Activated CD4-positive, alpha-beta memory T cell treated with anti-CD3 and anti-CD28 coated beads for 36 hours (primary cell): Measurements from ENCODE around the gene CUBN. TPM values are rescaled to one million over a fixed set of nuclear protein-coding genes. Genes with fewer than 3 reads are reported as not detected.

Source experiments
- CTCF ChIA-PET: fragments of 350-600 bp; sonication (Branson Sonifier 250); formaldehyde crosslinking; loops from one replicate; lab custom pipeline; 2021; ENCODE audit warnings: antibody characterized with exemption, inconsistent platforms; lab: Charles Lee
- POLR2A ChIA-PET: fragments of 350-600 bp; sonication (Branson Sonifier 250); formaldehyde crosslinking; loops from one replicate; lab custom pipeline; 2021; ENCODE audit warnings: antibody characterized with exemption; lab: Charles Lee
- DNase-seq: peaks from one replicate; pipeline ENCODE4 v3.0.0-alpha.2; 2020
- H3K27ac Mint-ChIP-seq: one replicate; pipeline ENCODE4 v1.8.0; 2021; ENCODE audit warnings: mixed read lengths
- H3K27me3 Mint-ChIP-seq: one replicate; pipeline ENCODE4 v1.8.0; 2021; ENCODE audit warnings: mixed read lengths
- H3K36me3 Mint-ChIP-seq: one replicate; pipeline ENCODE4 v1.8.0; 2021; ENCODE audit warnings: mixed read lengths
- H3K4me1 Mint-ChIP-seq: one replicate; pipeline ENCODE4 v1.8.0; 2021; ENCODE audit warnings: low read depth, mixed read lengths
- H3K4me3 Mint-ChIP-seq: one replicate; pipeline ENCODE4 v1.8.0; 2021; ENCODE audit warnings: mild to moderate bottlenecking, mixed read lengths
- H3K9me3 Mint-ChIP-seq: one replicate; pipeline ENCODE4 v1.8.0; 2021; ENCODE audit warnings: mixed read lengths
- intact Hi-C: fragments of 100-400 bp; cut with micrococcal nuclease; formaldehyde crosslinking; loops from one replicate; pipeline ENCODE4 v1.15.1; 2023
- total RNA-seq, 2 experiments: library from RNA; stranded (reverse); gene quantifications; one replicate each; pipeline ENCODE4 v1.2.3, GENCODE V29; 2021

The CUBN gene
- total RNA-seq, 2 experiments from 2014 or later: 0.24 to 0.31 TPM

- no peak for DNase-seq
- no peak overlapping the region for H3K4me3 Mint-ChIP-seq
- intact Hi-C loops: loop anchor here (5.0 kb wide), 2 partner anchors 73 to 248 kb away; no protein-coding TSS in a partner anchor
- no peak overlapping the region for H3K27ac Mint-ChIP-seq
- ChIA-PET POLR2A (no interaction called here), CTCF (no interaction called here)
- no peaks in the 10 kb centered on the region for H3K27me3 Mint-ChIP-seq
- H3K9me3 Mint-ChIP-seq: no peaks in the 10 kb centered on the region
- peaks cover 3% of the 10 kb centered on the region for H3K36me3 Mint-ChIP-seq
- H3K4me1 Mint-ChIP-seq: peaks cover 20% of the 10 kb centered on the region
Observed at GRCh38 chr10:17140386-17140761, 10.8 kb upstream of the CUBN start.

DNA sequence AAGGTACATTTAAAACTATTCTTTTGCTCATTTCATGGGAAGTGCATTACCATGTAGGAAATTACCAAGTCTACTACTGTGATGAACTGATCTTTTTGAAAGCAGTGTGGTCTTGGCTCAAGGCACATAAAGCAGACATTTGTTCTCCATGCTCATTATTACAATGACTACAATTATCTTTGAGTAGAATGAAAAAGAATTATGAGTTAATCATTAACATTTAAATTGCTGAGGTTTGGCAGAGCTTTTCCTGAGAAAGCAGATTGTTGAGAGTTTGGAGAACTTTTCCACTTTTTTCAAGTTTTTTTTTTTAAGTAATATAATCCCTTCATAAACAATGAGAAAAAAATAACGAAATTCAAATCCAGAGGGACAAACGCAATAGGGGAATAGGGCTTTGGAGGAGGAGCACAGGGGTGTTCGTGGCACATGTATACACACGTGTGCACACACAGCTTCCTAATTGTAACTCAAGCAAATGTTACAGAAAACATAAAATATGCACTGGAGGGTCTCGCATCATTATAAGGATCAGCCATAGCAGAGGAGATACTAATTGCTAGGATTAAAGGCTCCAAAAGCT lies 8.9 kb upstream of the CUBN start:
- peaks cover 8% of the 10 kb centered on the region for H3K4me1 Mint-ChIP-seq
- no peak overlapping the region for H3K4me3 Mint-ChIP-seq
- H3K27ac Mint-ChIP-seq: no peak overlapping the region
- intact Hi-C loops: no loop called here
- H3K9me3 Mint-ChIP-seq: no peaks in the 10 kb centered on the region
- no peaks in the 10 kb centered on the region for H3K27me3 Mint-ChIP-seq
- POLR2A ChIA-PET: interaction anchor here (0.7 kb wide), 1 partner anchor 115 kb away, joined by 3 read pairs; no protein-coding TSS in a partner anchor
- DNase-seq: no peak
- H3K36me3 Mint-ChIP-seq: peaks cover 3% of the 10 kb centered on the region
- CTCF ChIA-PET: no interaction called here

GRCh38 chr10:17134737-17135260 lies 5.2 kb upstream of the CUBN start:
- Mint-ChIP-seq H3K27me3 (no peaks in the 10 kb centered on the region), H3K27ac (no peak overlapping the region), H3K9me3 (no peaks in the 10 kb centered on the region), H3K36me3 (no peaks in the 10 kb centered on the region), H3K4me3 (no peak overlapping the region), H3K4me1 (no peaks in the 10 kb centered on the region)
- intact Hi-C loops: no loop called here
- POLR2A ChIA-PET: no interaction called here
- CTCF ChIA-PET: interaction anchor here (1.1 kb wide), 1 partner anchor 10 kb away, joined by 3 read pairs; no protein-coding TSS in a partner anchor
- no peak for DNase-seq

DNA sequence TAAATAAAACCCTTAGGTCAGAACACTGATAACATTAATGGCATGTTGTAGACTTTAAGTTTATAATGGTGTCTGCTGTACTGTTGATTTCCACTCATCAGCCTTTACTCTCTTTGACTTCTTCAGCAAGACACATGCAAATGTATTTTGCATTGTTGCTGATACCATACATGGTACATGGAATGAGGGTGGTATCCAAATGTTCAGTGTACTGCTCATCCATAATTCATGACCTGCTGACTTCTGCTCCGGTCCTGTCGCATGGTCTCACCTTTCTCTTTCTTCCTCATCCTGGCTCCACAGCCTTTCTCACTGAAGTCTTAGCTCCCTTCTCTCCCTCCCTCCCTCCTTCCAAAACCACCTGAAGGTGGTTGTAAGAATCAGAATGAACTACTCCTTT lies 4.7 kb upstream of the CUBN start:
- ChIA-PET CTCF (interaction anchor here (1.1 kb wide), 1 partner anchor 10 kb away, joined by 3 read pairs; no protein-coding TSS in a partner anchor), POLR2A (interaction anchor here (0.7 kb wide), 1 partner anchor 240 kb away, joined by 3 read pairs; no protein-coding TSS in a partner anchor)
- no peaks in the 10 kb centered on the region for H3K9me3 Mint-ChIP-seq
- H3K4me1 Mint-ChIP-seq: no peaks in the 10 kb centered on the region
- H3K4me3 Mint-ChIP-seq: no peak overlapping the region
- DNase-seq: no peak
- no peaks in the 10 kb centered on the region for H3K27me3 Mint-ChIP-seq
- intact Hi-C loops: no loop called here
- no peak overlapping the region for H3K27ac Mint-ChIP-seq
- no peaks in the 10 kb centered on the region for H3K36me3 Mint-ChIP-seq

DNA sequence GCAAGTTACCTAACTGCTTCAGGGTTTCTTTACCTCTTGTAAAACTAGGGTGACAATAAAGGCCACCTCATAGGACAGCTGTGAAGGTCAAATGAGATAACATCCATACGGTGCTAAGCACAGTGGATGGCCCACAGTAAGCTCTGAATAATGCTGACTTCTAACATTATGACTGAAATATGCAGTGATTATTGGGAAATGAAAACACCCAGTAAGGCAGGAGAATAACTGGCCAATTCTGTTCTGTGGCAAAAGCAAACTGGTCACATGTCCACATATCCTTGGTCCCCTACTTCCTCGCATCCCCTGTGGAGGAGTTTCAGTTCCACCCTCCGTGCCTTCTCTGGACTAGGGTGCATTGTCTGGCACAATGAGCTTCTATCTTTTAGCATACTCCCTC lies 1.4 kb downstream of the CUBN start:
- no peaks in the 10 kb centered on the region for H3K9me3 Mint-ChIP-seq
- no peaks in the 10 kb centered on the region for H3K4me1 Mint-ChIP-seq
- ChIA-PET CTCF (no interaction called here), POLR2A (no interaction called here)
- intact Hi-C loops: no loop called here
- no peak for DNase-seq
- H3K4me3 Mint-ChIP-seq: no peak overlapping the region
- H3K27me3 Mint-ChIP-seq: no peaks in the 10 kb centered on the region
- H3K27ac Mint-ChIP-seq: no peak overlapping the region
- no peaks in the 10 kb centered on the region for H3K36me3 Mint-ChIP-seq

- Mint-ChIP-seq H3K27ac (no peak overlapping the region), H3K9me3 (no peaks in the 10 kb centered on the region), H3K4me1 (no peaks in the 10 kb centered on the region), H3K4me3 (no peak overlapping the region), H3K27me3 (no peaks in the 10 kb centered on the region), H3K36me3 (peaks cover 7% of the 10 kb centered on the region)
- ChIA-PET CTCF (no interaction called here), POLR2A (no interaction called here)
- intact Hi-C loops: no loop called here
- DNase-seq: no peak
Observed at GRCh38 chr10:17126327-17126726, 3.3 kb downstream of the CUBN start.

DNA sequence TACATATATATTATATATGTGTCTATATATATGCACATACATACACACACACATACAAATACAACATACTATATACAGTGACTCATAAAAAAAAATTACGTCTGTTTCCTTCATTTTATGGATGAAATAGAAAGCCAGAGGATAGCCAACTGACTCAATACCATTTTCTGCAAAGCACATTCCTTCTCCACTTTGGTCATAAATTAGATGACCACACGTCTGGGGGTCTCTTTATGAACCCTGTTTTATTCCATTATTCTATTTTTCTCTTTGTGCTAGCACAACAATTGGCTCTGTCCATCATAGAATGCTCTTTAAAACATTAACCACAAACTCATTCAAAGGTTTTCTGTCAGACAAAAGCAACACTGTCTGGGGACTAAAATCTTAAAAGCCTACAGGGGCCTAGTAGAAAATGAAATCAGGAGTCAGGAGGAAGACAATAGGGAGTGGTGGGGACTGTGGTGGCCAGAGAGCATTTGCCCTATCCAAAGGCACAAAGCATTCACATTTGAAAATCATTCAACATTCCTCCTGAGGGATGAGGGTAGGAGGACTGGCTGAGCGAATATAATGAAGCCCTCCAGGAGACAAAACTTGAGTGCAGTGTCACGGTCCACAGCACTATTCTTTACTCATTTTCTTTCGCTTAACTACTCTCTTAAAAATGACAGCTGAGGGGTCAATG lies 4.3 kb downstream of the CUBN start:
- ChIA-PET CTCF (no interaction called here), POLR2A (no interaction called here)
- Mint-ChIP-seq H3K27me3 (no peaks in the 10 kb centered on the region), H3K27ac (no peak overlapping the region), H3K4me1 (no peaks in the 10 kb centered on the region), H3K9me3 (no peaks in the 10 kb centered on the region), H3K4me3 (no peak overlapping the region), H3K36me3 (peaks cover 7% of the 10 kb centered on the region)
- intact Hi-C loops: no loop called here
- no peak for DNase-seq

DNA sequence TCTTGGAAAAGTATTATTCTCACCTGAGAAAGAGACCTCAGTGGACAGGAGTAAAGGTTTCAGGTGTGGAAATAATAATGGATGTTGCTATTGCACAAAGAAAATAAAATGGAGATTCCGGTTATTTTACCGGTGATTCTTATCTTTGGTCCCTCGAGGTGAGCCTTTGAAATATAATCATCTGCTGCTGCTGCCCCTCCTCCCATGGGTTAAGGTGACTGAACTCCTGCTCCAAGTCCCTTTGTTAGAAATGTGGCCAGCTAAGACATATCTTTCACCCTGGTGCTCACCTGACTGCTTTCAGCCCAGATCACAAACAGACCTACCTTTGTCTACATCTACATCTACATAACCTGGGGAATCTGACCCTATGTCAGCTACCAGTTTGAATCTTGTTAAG lies 5.7 kb downstream of the CUBN start:
- Mint-ChIP-seq H3K27me3 (no peaks in the 10 kb centered on the region), H3K4me3 (no peak overlapping the region), H3K27ac (no peak overlapping the region), H3K36me3 (peaks cover 7% of the 10 kb centered on the region), H3K4me1 (no peaks in the 10 kb centered on the region), H3K9me3 (no peaks in the 10 kb centered on the region)
- CTCF ChIA-PET: no interaction called here
- POLR2A ChIA-PET: no interaction called here
- no peak for DNase-seq
- intact Hi-C loops: no loop called here

GRCh38 chr10:17122726-17123661 lies 6.6 kb downstream of the CUBN start:
- H3K36me3 Mint-ChIP-seq: peaks cover 7% of the 10 kb centered on the region
- intact Hi-C loops: no loop called here
- no peak for DNase-seq
- H3K9me3 Mint-ChIP-seq: no peaks in the 10 kb centered on the region
- H3K4me1 Mint-ChIP-seq: no peaks in the 10 kb centered on the region
- no peak overlapping the region for H3K4me3 Mint-ChIP-seq
- H3K27ac Mint-ChIP-seq: no peak overlapping the region
- POLR2A ChIA-PET: no interaction called here
- CTCF ChIA-PET: no interaction called here
- H3K27me3 Mint-ChIP-seq: no peaks in the 10 kb centered on the region

DNA sequence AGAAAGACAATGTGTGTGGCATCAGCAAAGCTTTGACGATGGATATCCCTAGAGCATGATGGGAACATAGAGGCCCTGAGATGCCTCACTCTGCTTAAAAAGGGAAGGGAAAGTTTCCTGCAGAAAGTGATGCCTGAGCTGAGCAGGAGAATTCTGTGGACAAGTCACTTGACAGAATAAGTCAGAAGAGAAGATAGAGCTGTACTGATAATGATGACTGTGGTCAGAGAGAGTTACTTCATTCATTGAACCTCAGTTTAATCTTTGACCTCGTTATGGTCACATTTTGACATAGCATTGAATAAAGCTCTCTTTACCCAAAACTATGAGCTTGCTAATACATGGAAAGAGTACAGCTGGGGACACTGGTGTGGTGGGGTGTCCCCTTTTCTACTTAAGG lies 7.6 kb downstream of the CUBN start:
- Mint-ChIP-seq H3K36me3 (peaks cover 7% of the 10 kb centered on the region), H3K4me3 (no peak overlapping the region), H3K27me3 (no peaks in the 10 kb centered on the region), H3K9me3 (no peaks in the 10 kb centered on the region), H3K4me1 (no peaks in the 10 kb centered on the region), H3K27ac (no peak overlapping the region)
- DNase-seq: no peak
- intact Hi-C loops: no loop called here
- CTCF ChIA-PET: no interaction called here
- POLR2A ChIA-PET: no interaction called here

GRCh38 chr10:17120694-17121093 lies 8.9 kb downstream of the CUBN start:
- Mint-ChIP-seq H3K4me3 (no peak overlapping the region), H3K9me3 (no peaks in the 10 kb centered on the region), H3K4me1 (no peaks in the 10 kb centered on the region), H3K36me3 (peaks cover 7% of the 10 kb centered on the region), H3K27me3 (no peaks in the 10 kb centered on the region), H3K27ac (no peak overlapping the region)
- ChIA-PET CTCF (no interaction called here), POLR2A (no interaction called here)
- DNase-seq: no peak
- intact Hi-C loops: no loop called here

DNA sequence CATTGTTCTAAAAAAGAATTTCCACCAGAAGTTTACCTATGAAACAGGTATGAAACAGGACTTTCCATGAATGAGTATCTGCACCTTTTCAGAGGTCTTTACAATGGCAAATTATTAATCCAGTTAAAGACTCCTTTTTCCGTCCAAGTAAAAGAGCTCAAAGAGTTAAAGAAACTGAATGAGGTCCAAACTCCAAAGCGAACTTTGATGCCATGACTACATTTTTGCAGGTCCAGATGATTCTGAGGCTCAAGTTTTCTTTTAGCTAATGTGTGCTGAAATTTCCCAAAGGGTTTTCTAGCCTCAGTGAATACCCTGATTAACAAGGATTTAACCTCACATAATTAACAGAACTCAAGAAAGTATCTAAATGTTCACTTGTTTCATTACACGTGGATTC lies 9.8 kb downstream of the CUBN start:
- Mint-ChIP-seq H3K4me1 (peaks cover 4% of the 10 kb centered on the region), H3K27ac (no peak overlapping the region), H3K36me3 (peaks cover 7% of the 10 kb centered on the region), H3K9me3 (no peaks in the 10 kb centered on the region), H3K4me3 (no peak overlapping the region), H3K27me3 (no peaks in the 10 kb centered on the region)
- intact Hi-C loops: no loop called here
- ChIA-PET CTCF (no interaction called here), POLR2A (no interaction called here)
- no peak for DNase-seq
